HG02623 (cell line): ENCODE results near the gene NTM.
A peak's percentile ranks its signal among the peaks of the same experiment; 100 is the strongest.
"Not testable (repeated sequence)": the region's sequence is repeated elsewhere in the genome, so short reads cannot be mapped to it uniquely, and the experiment has no call there.

Source experiments
- ATAC-seq: cut with Tn5 transposase; IDR thresholded peaks from one replicate; pipeline ENCODE4 v1.9.1; 2021; ENCODE audit warnings: moderate library complexity; ENCODE audit not compliant: unreplicated experiment

NTM gene

DNA sequence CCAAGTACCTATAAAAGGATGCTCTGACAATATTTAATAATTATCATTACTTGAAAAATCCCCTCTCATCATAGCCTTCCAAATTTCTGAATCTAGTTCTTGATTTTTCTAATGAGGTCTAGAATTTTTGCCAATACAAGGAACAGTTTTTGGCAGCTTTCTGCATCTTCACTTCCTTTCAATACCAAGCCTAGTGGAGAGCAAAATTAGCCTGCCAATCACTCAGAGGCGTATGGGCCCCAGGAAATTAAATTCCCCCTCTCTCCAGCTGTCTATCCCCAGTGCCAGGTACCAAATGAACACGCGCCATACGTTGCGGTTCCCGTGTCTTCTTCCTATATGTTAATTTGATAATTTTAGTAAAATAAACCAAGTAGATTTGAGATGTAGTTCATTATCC is 293.9 kb downstream of the NTM start:
- ATAC-seq: no peak

DNA sequence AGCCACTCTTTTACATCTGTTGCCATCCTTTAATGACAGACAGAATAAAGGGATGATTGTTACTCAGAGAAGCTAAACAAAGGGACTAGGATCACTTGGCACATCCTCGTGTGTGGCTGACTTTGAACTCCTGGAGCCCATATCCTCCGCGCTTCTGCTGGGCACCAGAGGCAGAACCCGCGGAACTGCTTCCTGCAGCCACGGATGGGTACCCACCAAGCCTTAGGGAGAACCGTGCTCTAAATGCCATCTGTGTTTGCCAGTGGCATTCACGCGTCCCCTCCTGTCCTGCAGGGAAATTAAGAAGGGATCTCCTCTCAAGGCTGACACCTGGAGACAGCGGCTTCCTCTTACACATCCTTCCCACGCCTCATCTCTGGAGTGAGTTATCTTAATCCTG is 294.4 kb downstream of the NTM start:
- no peak for ATAC-seq

DNA sequence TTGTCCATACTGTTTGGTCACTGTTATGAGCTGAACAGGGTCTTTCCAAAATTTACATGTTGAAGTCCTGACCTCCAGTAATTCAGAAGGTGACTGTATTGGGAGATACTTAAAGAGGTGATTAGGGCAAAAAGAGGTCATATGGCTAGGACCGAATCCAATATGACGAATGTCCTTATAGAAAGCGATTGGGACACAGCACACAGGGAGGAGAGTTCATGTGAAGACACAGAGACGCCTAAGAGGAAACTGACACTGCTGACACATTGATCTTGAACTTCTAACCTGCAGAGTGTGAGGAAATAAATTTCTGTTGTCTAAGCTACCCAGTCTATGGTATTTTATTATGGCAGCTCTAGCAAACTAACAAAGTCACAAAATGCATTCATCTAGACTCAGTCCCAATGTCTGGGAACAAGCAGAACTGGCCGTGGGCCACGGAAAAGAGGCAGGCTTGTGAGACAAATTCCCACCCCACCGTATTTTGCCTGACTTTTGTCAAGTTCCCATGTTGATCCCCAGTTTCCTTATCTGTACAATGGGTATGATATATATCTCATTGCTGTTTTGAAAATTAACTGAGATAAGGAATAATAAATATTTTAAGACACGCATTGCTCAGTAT is 295.0 kb downstream of the NTM start:
- ATAC-seq: no peak

DNA sequence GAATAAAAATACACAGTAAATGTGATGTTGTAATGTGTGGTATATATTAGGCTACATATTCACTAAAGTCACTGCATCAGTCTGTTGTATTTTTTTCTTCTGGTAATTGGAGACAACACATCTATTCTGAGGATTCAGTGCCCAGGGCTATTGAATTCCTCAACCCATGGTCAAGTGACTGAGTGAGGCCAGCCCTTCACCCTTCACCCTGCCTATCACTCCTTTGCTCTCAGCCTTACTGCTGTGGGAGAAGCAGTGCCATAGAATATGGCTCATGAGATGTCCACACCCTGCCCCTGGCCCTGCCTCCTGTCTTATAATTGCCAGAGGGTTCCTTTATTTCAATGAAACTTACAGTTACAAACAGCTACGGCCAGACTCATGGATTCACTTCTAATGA is 295.6 kb downstream of the NTM start:
- no peak for ATAC-seq

- no peak for ATAC-seq
These were observed 296.2 kb downstream of the NTM start for GRCh38 chr11:131666617-131667016.

- ATAC-seq: no peak
These were observed 297.2 kb downstream of the NTM start for GRCh38 chr11:131667566-131667965.

DNA sequence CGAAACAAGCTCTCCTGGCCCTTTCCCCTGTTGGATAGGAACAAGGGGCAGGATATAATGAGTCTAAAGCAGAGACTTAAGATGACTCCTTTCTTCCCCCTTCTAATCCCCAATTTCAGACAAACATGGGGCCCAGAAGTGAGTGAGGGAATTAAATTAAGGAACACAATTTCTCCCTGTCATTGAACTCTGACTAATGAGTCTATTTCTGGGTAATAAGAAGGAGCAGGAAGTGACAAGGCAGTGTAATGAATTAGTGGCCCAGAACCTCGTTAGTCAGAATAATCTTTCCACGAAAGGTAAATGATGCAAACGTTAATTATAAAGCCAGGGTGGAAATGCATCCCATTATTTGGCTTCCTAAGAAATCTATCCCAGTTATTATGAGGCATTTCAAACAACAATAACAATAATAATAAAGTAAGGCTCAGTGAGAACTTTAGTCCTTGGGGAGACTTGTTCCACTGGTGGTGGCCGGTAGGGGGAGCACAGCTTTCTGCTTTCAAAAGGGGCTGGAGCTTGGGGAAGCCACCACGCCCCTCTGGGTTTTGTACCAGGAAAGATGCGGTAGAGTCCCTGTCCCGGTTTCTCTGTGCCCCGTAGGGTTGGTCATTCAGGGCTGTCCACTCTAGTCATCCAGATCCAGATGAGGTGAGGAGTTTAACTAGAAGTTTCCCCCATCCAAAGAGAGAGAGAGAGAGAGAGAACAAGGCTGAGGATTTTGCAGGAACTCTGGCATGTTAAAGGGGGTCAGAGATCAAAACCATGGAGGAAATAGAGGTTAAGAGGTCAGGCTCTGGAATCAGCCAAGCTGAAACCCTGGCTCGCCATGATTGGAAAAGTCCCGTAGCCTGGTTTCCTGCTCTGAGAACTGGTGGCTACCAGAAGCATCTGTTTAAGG is 298.3 kb downstream of the NTM start:
- peak; percentile 83 for ATAC-seq

- no peak for ATAC-seq
These were observed 299.0 kb downstream of the NTM start for GRCh38 chr11:131669401-131669780.

DNA sequence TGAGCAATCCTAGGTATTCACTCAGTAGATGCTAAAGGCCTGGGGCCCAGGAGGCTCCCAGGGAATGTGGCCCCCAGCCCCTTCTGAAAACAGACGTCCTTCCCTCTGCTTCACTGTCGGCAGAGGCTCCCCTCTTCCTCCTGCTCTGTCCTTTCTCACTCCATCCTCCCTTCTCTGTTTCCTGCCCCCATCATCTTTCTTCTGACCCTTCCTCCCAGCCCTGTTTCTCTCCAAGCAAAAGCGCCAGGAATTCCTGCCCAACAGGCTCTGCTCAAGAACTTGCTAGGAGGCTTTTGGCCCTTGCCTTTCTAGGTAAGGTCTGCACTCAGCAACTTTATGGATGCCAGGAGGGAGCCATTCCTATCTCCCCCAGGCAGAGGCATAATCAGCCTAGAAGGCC is 300.5 kb downstream of the NTM start:
- no peak for ATAC-seq

DNA sequence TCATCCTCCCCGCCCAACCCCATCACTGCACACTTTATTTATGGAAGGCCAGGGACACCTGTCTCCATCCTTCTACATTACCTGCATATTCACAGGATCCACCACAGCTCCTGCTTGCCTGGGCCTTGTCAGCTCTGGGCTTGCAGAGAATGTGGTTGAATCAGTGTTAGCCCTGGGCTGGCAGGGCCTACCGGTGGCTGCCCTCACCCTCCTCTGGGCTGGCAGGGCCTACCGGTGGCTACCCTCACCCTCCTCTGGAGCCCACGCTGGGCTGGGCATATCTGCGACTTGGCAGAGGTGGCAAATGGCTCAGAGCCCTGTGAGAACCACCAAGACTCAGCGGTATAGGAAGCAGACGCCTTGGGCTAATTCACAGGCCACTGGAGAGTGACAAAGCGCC is 300.9 kb downstream of the NTM start:
- ATAC-seq: no peak

GRCh38 chr11:131671734-131672133 is 301.3 kb downstream of the NTM start:
- ATAC-seq: no peak

DNA sequence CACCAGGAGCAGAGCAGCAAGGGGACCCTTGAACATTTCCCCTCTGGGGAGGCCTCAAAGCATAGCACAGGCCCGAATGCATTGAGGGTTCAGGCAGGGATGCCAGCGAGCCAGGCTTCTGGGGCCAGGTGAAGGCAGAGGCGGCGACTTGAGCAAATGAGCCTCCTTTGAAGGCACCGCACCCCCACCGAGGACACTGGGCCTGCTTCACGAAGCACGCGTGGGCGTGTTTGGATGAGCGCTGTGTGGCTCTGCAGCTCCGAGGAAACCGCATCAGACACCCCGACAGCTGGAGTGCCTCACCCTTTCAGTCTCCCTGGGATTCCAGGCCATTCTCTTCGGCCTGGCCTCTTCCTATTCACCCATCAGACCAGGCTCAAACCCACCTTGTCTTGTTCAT is 301.8 kb downstream of the NTM start:
- no peak for ATAC-seq

- ATAC-seq: peak; percentile 77
These were observed 303.8 kb downstream of the NTM start for GRCh38 chr11:131674051-131674755.

- no peak for ATAC-seq
These were observed 304.9 kb downstream of the NTM start for GRCh38 chr11:131675121-131675888.

- no peak for ATAC-seq
These were observed 307.5 kb downstream of the NTM start for GRCh38 chr11:131677828-131678470.

DNA sequence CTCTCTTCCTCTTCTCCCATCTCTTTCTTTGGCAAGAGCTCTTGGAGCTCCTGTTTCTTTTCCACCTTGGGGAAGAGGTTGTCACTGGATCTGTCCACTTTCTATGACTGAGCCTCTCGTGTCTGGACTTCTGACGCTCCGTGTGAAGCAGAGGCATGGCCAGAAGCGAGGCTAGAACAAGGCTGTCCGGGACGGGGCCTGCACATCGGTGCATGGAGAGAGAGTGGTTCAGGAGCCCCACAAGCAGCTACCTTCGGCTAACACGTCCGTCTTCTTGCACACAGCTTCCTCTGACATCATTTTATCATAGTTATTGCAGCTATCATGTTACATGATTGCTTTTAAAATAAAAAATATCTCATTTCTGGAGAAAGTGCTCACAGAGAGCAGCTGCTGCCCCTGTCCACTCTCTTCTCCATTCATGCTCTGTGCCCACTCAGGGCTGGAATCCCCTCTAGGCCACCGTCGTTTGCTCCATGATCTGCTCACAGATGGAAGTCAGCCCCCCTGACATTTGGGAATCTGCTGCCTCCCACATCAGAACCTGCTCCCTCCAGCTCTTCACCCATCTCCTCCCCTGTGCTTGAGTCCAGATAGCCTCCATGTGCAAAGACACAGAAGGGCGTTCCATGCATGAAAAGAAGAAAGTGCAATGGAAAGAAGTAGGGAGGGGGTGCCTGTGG is 308.4 kb downstream of the NTM start:
- ATAC-seq: no peak

DNA sequence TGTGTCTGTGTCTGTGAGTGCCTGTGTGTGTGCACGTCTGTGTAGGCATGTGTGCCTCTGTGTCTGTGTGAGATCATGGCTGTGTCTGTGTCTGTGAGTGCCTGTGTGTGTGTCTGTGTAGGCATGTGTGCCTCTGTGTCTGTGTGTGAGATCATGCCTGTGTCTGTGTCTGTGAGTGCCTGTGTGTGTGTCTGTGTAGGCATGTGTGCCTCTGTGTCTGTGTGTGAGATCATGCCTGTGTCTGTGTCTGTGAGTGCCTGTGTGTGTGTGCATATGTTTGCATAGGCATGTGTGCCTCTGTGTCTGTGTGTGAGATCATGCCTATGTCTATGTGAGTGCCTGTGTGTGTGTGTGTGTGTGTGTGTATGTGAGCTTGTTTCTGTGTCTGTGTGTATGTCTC is 310.0 kb downstream of the NTM start:
- not testable (repeated sequence) for ATAC-seq

DNA sequence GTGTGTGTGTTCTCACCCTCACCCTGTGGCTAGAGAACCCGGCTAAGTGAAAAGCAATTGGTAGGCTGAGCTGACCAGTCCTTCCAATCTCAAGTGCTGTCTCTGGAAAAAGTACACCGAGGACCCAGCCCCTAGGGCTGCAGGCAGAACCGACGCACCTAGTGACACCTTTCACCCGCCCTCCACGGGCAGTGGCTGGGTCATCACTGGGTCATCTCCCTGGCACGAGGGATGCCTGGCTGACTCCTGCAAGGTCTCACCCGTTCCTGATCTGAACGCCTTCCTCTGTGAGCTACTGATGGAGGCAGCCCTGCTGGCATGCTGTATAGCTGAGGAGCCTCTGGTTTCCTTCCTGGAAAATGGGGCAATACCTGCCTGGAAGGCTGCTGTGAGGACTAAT is 311.5 kb downstream of the NTM start:
- no peak for ATAC-seq

DNA sequence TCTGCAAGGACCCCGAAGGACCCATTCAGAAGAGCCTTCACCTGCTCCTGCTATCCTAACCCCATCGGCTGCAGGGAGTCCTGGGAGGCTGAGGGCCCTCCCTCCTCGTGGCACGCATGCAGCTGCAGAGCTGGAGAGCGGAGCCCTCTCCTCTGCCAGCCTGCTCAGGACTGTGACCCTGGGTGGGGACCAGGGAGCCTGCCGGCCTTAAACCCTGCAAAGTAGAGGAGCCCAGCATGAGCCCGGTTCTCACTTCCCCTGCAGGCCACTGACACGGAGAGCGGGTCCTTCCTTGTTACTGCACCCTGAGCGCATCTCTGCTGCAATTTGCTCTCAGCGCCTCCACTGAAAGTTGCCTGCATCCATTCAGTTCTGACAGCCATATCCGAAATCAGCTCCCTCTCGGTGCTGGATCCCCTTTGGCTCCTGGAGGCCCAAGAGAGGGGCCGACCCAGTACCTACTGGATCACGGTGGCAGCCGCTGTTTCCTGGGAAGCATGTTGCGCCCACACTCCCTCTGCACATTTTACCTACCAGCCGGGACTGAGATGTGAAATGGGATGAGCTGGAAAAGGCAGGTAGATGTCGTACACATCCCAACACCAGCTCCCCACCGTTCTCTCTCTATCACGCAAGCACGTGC is 312.1 kb downstream of the NTM start:
- ATAC-seq: no peak

DNA sequence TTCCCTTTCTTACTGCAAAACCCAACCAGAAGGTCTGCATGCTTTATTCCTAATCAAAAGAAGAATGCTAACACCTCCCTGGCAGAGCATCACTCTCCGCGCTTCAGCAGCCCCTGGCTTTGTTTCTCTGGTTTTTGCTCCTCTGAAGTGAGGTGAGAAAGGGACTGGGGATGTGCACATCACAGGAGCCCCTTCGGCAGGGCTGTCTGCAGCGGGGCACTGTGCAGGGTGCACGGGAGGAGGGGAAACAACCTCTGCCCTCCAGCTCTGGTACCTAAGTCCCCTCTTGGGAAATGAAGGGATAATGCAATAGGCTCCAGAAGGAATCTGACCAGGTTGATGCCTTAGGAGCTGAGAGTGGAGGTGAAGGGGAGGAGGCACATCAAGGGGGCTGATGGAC is 312.7 kb downstream of the NTM start:
- no peak for ATAC-seq
